GM21360 (cell line): ENCODE data around the gene IDUA.
"Not testable (repeated sequence)": the region's sequence is repeated elsewhere in the genome, so short reads cannot be mapped to it uniquely, and the experiment has no call there.

Experiments
- ATAC-seq: cut with Tn5 transposase; IDR thresholded peaks from one replicate; pipeline ENCODE4 v1.9.1; 2021; ENCODE audit warnings: mild to moderate bottlenecking, moderate library complexity; ENCODE audit not compliant: unreplicated experiment

Gene IDUA

DNA sequence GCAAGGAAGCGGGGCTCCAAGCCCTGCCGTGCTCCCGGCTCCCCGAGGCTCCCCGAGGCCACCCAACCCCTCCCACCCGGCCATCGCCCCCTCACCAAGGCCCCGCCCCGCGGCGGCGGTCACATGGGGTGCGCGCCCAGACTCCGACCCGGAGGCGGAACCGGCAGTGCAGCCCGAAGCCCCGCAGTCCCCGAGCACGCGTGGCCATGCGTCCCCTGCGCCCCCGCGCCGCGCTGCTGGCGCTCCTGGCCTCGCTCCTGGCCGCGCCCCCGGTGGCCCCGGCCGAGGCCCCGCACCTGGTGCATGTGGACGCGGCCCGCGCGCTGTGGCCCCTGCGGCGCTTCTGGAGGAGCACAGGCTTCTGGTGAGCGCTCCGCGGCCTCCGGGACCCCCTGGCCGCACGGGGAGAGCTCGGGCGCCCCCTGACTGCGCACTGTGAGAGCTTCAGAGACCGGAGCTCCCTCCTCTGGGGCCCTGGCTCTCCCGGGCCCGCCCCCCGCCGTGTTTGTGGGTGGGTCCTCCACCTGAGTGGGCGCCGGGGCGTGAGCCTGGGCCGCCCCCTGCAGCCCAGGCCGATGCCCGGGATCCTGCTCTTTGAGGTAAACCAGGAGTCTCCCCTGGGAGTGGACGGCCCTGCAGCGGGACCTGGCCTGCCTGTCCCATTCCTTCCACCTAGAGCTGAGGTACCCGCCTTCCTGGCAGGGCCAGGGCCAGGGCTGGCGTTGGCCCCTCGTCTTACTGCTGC, at the start of gene IDUA:
Gene IDUA (plus strand): TSS at position 166 of the 745 bp plus-strand sequence. CDS start 41 bp downstream, at position 207.
- peak; percentile 55 for ATAC-seq

DNA sequence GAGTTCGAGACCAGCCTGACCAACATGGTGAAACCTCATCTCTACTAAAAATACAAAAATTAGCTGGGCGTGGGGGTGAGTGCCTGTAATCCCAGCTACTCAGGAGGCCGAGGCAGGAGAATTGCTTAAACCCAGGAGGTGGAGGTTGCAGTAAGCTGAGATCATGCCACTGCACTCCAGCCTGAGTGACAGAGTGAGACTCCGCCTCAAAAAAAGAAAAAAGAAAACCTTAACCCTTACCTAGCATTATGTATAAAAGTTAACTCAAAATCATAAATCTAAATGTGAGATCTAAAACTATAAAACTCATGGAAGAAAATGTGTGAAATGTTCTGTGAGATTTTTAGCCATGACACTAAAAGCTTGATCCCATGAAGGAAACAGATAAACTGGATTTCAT, 47.3 kb upstream of the IDUA start:
- ATAC-seq, result not testable (repeated sequence)

DNA sequence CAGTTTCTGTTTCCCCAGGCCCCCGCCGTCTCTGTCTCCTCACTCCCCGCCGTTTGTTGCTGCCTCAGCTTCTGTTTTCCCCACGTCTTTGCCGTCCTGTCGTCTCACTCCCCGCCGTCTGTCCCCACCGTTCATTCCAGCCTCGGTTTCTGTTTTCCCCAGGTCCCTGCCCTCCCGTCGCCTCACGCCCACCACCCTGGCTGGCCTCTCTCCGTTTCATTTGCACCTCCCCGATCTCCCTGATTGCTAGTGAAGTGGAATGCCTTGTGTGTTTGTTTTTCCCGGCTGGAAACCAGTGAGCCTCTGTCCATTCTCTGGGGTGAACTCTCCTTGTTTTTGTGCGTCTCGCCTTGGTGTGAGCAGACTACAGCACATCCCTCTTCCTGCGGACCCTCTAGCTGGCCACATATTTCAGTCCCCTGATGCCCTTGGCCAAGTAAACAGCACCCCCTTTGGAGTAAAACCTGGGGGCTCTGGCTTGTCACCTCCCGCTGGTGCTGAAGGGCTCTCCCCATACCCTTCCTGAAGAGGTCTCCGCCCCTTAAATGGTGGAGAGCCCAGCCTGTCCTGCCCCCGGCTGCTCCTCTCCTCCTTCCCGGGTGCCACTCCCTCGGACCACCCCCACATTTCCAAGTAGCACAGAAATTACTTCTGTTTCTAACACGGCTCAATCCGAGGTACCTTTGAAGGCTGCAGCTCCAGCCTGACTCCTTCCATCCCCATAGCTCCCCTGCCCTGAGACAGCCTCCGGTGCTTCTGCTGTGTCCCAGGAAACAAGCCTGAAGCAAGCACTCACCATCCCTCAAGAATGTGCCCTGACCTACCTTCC, 41.4 kb upstream of the IDUA start:
- no peak for ATAC-seq

DNA sequence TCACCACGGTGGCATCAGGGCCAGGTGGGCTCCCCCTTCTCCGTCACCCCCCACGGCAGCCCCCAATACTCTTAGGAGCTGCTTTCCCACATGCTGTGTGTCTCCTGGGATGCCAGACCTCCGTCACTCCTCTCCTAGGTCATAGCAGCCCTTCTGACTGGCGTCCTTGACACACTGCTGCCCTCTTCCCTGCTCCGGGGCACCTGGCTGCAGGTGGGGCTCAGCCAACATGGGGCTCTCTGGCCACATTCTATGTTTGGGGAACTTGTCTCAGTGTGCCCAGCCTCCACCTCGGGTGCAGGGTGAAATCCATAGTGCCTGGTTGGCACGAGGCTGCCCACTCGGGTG, 40.8 kb upstream of the IDUA start:
- no peak for ATAC-seq

DNA sequence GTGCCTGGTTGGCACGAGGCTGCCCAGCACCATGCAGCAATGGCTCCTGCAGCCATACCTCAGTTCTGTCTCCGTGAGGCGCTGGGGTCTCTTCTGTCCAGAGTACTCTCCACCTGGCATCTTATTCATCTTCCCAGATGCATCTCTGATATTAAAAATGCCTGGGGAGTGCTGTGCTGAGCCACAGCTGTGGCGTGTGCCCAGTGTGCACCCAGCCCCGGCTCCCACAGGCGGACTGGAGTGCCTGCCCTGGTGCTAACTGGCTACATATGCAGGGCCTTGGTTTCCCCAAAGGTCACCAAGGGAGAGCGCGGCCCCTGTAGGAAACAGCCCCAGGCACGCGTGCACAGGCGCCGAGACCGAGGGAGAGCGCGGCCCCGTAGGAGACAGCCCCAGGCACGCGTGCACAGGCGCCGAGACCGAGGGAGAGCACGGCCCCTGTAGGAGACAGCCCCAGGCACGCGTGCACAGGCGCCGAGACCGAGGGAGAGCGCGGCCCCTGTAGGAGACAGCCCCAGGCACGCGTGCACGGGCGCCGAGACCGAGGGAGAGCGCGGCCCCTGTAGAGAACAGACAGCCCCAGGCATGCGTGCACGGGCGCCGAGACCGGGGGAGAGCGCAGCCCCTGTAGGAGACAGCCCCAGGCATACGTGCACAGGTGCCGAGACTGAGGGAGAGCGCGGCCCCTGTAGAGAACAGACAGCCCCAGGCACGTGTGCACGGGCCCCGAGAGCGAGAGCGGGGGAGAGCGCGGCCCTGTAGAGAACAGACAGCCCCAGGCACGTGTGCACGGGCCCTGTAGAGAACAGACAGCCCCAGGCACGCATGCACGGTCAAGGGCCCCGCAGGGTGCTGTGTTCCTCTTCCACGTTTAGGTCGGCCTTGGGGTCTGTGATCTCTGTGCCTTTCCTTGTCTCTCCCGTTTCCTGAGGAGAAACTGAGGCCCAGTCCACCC, 40.0 kb upstream of the IDUA start:
- ATAC-seq, result no peak

DNA sequence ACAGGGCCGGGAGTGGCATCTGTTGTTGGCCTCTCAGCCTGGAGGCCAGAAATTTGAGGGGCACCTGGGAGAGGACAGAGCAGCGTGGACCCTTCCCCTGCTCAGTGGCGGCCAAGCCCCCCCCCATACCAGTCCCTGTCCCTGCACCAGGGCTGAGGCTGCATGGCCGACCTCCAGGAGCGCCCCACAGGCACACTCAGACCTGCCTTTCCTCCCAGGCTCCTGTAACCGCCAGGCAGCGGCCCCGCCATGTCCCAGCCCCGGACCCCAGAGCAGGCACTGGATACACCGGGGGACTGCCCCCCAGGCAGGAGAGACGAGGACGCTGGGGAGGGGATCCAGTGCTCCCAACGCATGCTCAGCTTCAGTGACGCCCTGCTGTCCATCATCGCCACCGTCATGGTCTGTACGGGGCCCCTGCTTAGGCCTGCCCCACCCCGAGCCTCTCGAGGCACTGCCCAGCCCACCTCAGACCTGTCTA, 39.3 kb upstream of the IDUA start:
- no peak for ATAC-seq

DNA sequence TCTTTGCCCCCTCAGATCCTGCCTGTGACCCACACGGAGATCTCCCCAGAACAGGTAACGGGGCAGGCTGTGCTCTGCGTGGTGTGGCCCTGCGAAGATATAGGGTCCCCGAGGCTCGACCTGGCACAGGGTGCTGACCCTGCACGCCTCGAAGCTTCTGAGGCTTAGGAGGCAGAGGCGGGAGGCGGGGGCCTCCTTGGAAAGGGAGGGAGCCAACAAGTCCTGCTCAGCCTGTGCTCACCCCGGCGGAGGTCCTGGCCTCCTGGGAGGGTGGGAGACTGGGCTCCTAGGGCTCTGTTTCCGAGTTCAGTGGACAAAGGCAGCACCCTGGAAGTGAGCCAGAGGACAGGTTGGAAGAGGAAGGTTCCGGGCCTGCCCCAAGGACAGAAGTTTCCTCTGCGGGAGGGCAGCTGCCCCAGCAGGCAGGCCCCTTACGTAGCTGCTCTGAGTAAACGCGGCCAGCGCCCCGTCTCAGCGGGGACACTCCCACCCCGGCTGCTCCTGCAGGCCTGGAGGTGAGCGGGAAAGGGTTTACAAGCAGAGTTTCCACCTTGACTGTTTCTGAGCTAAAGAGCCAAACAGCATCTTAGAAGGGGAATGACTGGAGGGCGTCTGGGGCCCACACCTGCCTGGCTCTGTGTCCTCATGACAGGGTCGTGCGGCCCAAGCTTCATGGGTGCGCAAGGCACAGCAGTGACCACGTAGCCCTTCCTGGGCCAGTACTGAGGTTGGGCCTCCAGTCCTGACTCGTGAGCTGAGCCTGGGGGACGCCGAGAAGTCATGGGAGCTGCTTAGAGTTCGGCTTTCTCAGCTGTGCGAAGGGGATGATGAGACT, 38.5 kb upstream of the IDUA start:
- no peak for ATAC-seq

DNA sequence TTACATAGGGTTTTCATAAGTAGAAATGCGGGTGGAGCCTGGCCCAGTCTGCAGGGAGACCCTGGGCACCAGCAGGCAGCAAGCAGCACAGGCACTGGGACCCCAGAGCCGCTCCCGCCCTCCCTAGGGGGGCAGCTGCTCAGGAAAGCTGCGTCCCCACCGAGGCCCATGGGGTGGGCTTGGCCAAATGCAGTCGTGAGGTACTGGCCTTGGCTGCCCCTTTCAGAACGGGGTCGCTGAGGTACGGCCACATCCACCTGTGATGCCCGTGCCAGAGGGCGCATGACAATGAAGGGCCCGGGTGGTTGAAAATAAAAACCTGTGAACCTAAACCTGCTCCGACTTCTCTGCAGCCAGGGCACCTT, 37.9 kb upstream of the IDUA start:
- no peak for ATAC-seq

DNA sequence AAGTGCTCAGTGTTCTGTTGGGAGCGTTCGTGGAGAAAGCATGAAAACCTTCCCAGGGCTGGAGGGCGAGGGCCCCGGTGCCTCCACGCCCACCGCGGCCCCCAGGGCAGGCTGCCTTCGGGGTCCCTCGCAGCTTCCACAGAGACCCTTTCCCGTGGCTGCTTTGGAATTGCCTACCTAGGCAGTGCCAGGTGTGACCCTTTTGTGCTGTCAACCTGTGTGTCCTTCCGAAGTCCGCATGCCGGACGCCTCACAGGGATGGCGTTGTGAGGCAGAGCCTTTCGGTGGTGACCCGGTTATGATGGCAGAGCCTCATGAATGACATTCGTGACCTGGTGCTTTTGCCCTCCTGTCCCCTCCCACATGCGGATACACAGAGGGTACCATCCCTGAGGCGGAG, 37.2 kb upstream of the IDUA start:
- no peak for ATAC-seq

DNA sequence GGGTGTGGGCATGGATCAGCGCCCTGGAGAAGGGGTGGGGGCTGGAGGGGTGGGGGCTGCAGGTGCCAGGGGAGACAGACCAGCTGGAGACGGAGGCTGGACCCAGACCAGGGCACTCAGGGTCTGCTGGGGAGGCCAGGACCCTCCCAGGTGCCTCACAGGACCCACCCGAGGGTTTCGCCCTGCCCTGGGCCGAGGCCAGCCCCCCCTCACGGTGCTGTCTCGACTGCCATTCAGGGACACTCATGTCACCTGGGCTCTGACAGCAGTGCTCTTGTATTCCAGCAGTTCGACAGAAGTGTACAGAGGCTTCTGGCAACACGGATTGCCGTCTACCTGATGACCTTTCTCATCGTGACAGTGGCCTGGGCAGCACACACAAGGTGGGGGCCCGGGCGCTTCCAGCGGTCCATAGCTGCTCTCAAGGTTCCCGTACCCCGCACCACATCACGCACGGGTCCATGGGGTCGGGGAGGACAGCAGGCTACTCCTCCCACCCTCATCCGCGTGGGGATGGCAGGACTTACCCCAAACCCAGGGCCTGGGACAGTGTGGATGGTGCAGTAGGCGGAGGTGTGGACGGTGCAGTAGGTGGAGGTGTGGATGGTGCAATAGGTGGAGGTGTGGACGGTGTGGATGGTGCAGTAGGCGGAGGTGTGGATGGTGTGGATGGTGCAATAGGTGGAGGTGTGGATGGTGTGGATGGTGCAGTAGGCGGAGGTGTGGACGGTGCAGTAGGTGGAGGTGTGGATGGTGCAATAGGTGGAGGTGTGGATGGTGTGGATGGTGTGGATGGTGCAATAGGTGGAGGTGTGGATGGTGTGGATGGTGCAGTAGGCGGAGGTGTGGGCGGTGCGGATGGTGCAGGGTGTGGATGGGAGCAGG, 36.5 kb upstream of the IDUA start:
- no peak for ATAC-seq

DNA sequence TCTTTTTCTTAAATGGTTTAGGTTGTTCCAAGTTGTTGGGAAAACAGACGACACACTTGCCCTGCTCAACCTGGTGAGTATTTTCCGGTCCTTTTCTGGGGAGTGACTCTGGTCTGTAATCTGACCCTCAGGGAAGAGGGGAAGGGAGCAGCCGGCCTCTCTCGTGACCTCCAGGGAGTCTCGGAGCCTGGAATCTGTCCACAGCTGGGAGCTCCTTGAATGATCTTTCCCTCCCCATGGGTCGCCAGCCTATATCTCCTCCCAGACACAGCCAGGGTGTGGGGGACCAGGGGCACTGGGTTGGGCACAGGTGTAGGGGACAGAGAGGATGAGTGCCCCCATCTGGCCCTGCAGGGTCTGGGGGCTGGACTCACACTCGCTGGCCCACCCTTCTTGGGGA, 35.7 kb upstream of the IDUA start:
- no peak for ATAC-seq

DNA sequence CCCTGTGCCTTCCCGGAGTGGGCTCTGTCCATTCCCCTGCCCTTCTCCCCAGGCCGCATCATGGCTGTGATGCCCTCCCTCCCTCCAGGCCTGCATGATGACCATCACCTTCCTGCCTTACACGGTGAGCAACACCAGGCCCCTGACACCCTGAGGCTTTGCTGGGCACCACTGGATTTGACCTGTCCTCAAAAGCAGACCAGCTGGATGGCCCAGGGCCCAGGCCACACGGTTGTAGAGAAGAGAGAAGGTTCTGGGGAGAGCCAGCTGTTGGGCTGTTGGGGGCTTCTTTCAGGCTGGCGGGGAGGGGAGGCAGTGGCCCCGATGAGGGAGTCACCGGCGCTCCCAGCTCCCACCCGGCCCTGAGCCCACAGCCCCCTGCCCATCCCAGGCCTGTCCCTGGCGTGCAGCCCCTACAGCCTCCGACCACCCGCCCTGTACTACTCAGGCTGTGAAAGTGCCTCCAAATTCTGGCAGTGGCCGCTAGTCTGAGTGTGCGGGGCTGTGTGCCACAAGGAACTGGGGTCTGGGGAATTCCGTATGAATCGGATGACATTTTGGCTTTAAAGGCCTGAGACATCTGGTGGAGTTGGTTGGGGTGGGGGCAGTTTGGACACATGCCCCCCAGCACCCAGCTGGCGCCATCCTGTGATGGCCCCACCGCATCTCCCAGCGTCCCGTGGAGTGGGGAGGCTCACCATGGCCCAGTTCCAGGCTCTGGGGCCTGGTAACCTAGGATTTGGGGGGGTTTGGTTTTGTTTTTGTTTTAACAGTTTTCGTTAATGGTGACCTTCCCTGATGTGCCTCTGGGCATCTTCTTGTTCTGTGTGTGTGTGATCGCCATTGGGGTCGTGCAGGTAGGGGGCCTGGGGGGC, 35.0 kb upstream of the IDUA start:
- ATAC-seq, result no peak

DNA sequence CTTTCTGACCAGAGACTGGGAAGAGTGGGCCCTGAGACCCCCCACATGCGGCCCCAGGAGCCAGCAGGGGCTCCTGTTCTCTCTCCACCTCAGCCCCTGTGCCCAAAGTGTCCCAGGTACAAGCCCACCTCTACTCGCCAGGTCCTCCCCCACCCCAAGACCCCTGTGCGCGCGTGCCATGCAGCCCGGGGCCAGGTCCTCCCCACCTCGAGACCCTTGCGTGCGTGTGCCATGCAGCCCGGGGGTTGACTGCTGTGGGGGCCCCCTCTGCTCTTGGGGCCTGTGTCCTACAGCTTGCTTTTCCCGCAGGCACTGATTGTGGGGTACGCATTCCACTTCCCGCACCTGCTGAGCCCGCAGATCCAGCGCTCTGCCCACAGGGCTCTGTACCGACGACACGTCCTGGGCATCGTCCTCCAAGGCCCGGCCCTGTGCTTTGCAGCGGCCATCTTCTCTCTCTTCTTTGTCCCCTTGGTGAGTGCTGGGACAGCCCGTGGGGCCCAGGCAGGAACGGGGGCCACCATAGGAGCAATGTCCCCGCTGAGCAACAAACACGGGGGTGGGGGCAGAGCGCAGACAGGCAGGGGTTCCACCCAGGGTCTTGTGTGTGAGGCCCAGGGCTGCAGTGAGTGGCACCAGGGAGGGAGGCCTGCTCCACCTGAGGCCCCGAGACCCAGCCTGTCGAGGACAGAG, 33.8 kb upstream of the IDUA start:
- ATAC-seq, result no peak

DNA sequence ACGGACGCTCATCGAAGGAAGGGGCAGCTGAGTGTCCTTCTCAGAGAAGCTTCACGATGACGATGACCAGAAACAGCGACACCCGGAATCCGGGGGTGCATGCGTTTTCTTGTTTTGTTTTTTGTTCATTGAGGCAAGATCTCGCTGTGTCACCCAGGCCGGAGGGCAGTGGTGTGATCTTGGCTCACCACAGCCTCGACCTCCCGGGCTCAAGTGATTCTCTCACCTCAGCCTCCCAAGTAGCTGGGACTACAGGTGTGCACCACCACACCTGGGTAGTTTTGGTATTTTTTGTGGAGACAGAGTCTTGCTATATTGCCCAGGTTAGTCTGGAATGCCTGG, 33.3 kb upstream of the IDUA start:
- no peak for ATAC-seq

DNA sequence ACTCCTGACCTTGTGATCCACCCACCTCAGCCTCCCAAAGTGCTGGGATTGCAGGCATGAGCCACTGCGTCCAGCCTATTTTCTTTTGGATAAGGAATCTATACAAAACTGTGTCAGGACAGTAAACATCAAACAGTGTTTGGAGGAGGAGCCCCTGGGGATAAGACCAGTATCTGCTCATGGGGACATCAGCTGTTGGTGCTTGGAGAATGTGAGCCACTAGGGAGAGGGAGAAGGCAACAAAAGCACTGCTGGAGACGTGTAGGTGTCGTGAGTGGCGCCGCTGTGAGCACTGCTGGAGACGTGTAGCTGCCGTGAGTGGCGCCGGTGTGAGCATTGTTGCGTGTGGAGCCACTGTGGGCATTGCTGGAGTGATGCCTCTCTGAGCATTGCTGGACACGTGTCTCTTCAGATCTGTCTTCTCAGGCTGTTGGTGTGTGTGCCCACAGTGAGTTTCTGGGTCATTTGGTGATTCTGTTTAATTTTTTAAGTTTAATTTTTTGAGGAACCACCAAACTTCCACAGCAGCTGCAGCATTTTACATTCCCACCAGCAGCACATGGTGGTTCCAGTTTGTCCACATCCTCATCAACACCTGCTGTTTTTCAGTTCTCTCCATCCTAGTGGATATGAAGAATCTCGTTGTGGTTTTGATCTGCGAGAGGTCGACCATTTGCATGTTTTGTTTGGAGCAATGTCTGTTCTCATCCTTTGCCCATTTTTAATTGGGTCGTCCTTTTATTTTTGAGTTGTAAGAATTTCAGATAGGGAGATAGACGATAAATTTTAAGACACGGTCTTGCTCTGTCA, 32.4 kb upstream of the IDUA start:
- no peak for ATAC-seq

DNA sequence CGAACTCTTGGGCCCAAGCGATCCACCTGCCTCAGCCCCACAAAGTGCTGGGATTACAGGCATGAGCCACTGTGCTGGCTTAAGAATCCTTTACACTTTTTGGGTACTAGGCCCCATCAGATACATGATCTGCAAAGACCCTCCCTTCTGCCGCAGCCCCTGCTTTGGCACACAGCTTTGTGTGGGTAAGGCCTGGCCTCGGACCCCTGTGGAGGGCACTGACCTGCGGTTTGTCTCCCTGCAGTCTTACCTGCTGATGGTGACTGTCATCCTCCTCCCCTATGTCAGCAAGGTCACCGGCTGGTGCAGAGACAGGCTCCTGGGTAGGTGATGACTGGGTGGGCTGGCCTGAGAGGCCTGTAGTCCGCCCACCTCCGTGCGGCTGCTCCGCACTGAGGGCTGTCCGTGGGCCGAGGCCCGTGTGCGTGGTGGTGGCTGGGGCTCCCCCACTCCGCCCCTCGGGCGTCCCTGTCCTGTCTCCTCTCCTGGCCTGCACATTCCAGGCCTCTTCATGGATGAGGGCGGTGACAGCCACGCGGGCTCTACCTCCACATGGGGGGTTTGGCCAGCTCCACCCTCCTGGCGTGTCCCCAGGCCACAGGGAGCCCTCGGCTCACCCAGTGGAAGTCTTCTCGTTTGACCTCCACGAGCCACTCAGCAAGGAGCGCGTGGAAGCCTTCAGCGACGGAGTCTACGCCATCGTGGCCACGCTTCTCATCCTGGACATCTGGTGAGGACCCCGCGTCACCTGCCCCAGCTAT, 31.5 kb upstream of the IDUA start:
- no peak for ATAC-seq
